Cerebellar cortex (tissue), 1 donor: ENCODE measurements around the gene MRPL21.

Experiments used
- DNase-seq: peaks from one replicate; pipeline ENCODE4 v3.0.0-alpha.2; 2015; ENCODE audit warnings: low spot score

The MRPL21 gene

DNA sequence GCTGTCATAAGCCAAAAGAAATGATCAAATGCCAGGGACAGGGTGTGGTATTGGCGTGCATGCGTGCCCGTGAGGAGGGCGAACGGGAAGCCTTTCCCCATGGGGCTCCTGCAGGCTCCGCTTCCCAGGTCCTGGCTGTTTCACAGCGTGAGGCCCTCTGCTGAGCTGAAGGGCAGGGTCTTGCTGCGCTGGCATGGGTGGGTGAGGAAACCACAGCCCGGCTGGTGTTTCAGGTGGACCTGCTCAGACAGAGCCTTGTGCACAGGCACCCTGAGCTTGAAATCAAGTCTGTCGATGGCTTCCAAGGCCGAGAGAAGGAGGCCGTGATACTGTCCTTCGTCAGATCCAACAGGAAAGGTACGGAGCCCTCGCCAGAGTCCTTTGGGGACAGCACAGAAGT lies 31.4 kb upstream of the MRPL21 start:
- DNase-seq: no peak

DNA sequence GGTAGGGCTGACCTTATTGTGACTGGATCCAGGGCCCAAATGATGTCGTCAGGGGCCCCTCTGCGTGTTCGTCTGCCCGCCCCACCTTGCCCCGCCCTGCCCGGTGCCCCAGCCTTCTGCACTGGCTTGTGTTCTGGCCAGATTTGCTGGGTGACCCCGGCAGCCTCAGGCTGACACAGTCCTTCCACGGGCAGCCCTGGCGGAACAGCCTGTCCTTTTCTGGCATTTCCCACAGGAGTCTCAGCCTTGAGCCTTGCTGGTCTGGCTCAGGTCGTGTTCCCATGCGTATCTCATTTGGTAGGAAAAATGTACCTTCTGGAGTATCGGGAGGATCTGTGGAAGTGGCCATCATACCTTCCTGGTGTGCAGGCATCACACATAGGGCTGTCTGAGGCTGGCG lies 31.0 kb upstream of the MRPL21 start:
- peak; percentile 51 for DNase-seq

DNA sequence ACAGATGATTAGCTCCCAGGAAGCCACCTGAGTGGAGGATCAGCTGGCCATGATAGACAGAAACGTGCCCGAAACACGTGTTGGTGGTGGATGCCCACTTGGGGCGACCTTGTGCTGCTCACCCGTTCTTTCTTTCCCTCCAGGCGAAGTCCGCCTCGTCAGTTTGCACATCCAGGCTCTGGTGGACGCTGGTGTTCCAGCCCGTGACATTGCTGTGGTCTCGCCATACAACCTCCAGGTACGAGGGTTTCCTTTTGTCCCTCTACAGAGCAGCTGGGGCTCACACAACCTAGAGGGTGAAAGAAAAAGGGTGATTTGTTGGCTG lies 30.7 kb upstream of the MRPL21 start:
- DNase-seq: no peak

DNA sequence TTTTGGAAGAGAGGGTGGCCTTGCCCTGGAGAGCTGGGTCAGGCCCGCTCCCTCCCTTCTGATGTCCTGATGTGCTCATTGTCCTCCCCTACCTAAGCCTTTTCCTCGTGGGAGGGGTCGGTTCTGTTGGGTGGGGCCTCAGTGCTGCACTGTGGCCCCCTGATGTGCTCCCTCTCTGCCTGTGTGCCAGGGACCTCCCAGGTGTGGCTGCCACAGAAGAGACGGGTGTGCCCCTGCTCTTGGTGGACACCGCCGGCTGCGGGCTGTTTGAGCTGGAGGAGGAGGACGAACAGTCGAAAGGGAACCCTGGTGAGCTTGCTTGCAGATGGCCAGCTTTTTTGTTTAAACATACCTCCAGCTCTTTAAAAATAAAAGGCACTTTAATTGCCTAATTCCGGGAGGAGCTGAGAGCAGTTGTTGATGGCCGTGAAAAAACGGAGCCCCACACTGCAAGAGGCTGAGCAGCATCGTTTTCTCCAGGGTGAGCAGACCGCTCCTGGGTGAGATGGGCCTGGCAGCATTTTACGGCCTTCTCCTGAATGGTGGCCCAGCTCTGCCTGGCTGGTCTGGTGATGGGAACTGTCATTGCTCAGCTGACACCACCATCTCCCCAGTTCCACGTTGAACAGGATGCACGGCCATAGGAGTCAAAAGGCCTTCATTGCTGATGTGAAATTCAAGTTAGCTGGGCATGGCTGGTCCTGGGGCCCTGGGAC lies 30.1 kb upstream of the MRPL21 start:
- no peak for DNase-seq

DNA sequence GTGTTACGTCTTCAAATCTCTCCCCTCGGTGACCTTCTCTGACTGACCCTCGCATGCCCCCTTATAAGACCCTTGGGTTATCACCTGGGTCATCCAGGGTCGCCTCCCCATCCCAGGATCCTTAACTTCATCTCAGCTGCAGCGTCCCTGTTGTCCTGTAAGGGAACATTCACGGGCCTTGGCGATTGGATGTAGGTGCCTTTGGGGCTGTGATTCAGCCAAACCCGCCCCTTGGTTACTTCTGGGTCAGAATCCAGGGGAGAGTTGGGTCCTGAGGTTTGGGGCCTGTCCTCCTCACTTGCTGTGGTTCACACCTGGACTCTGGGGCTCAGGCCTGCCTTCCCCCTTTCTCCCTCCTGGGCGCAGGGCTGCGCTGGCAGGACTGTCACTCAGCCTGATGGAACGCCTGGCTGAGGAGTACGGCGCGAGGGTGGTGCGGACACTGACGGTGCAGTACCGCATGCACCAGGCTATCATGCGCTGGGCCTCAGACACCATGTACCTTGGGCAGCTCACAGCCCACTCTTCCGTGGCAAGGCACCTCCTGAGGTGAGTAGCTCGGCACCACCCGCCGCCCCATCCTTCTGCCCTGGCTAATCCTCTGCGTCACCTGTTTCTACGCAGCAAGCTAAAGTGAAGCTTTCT lies 29.4 kb upstream of the MRPL21 start:
- no peak for DNase-seq

DNA sequence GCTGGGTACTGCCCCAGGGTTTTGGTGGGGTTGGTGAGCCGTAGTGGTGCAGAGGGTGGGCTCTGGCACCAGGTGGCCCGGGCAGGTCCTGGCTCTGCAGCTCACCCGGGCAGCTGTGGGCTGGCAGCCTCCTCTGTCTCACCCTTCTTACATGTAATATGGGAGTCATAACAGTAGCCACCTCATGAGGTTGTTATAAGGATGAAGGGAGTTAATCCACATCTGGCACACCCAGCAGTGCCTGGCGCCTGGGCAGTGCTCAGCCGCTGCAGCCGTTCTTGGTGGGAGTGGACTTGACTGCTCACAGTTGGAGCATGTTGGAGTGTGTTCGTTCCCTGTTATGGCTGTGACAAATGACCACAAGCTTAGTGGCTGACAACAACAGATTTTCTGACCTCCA lies 28.7 kb upstream of the MRPL21 start:
- DNase-seq: no peak

DNA sequence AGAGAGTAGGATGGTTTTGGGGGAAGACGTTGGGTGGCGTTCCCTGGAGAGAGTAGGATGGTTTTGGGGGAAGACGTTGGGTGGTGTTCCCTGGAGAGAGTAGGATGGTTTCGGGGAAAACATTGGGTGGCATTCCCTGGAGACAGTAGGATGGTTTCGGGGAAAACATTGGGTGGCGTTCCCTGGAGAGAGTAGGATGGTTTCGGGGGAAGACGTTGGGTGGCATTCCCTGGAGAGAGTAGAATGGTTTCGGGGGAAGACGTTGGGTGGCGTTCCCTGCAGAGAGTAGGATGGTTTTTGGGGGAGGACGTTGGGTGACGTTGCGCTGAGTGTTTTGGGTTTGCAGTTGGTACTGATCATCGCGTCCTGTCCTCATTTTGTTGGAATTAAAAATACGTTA lies 28.3 kb upstream of the MRPL21 start:
- DNase-seq: no peak

DNA sequence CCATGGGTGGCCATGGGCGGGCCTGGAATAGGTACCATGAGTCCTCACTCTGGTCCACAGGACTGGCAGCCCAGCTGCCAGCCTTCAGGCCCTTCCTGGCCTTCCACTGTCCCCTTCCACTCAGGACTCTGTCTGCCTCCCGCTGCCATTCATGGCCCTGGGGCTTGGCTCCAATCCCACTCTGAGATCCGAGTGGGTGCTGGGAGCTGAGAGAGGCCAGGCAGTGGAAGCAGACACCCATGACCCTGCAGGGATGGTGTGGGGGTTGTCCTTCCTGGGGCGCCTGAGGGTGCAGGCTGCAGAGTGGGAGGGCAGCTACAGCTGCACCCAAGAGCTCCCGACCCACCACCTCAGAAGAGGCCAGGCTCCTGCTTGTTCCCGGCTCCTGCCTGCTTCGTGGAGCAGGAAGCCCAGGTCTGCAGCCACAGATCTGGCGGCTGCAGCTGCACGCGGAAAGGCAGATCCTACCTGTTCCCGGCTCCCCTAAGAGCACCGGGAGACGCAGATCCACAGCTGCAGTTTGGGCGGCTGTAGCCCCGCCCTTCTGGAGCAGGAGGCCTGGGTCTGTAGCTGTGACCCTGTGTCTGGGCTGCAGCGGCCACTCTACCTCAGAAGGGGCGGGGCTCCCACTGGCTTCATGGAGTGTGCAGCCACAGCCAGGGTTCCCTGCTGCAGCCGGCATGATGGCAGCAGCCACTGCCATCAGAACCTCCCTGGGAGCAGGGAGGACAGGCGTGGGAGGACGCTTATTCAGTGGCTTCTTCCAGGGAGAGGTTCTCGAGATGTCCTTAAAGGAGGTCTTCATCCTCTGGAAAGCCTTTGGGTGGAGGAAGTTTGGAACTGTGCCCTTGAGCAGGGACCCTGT lies 27.6 kb upstream of the MRPL21 start:
- DNase-seq: no peak

DNA sequence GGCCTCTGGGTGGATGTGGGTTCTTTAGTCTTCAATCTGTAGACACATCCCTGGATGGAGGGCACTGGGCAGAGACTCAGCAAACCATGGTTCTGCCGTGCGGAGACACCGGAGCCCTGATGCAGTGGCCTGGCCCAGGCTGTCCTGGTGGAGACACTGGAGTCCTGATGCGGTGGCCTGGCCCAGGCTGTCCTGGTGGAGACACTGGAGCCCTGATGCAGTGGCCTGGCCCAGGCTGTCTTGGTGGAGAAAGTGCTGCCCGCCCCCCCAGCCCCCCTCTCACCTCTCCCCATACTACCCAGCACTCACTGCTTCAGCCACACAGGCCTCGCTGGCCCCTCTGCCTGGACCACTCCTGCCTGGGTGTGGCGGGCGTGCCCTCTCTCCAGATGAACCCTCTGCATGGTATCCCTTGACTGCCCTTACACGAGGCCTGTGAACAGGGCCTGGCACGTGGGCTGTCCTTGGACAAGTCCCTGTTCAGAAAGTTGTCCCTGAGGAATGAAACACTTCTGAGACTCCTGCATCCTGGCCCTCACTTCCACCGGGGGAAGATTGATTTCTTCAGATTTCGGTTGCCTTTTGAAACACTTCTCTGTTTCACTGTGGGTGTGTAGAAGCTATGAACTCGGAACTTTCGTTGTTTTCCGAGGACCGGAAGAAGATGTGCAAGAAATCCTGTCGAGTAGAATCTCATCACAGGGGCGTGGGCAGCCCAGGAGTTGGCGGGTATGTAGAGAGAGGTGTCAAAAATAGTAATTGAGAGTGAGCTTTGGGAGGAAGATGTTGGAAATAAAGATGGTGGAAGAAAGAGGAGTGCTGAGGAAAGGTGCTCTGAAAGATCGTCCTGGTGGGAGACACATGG lies 26.3 kb upstream of the MRPL21 start:
- DNase-seq: no peak

DNA sequence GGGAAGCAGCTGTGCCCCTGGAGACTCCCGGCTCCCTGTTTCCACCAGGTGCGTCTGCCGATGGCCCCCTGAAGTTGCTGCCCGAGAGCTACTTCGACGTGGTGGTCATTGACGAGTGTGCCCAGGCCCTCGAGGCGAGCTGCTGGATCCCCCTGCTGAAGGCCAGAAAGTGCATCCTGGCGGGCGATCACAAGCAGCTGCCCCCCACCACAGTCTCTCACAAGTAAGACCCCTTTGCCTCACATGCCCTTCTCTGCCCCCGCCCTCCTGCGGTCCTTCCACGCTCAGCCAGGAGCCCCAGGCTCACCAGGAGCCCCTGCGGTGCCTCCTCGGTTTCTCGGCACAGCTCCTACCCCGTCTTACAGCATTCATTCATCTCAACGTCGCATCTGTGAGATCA lies 25.5 kb upstream of the MRPL21 start:
- DNase-seq: no peak

DNA sequence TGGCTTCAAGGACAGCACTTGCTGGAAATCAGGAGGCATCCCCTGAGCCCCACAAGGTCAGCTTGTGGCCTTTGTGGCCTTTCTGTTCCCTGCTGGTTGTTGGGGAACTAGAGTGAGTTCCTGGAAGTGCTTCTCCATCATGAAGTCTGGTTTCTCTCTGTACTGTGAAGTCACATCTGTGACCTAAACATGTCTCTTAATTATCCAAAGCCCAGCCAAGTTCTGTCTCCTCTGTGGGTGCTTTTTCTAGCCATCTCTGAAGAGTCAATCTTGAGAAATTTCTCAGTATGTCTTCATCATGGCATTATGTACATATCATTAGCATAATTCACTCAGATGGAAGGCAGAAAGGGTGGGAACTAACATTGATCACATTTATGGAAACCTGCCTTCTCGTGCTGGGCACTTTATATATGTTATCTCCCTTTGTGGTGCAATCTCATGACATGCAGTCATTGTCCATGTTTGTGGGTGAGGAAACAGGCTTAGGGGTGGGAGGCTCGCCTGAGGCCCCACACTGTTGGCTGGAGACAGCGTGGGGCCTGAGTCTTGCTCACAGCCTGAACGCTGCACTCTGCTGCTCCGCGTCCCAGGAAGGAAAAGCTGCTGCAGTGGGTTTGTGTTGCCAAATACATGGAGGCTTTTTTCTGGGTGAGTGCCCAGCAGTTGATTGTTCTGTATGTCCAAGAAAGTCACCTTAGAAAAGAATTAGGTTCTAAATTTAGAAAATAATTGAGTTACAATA lies 24.7 kb upstream of the MRPL21 start:
- DNase-seq: no peak

DNA sequence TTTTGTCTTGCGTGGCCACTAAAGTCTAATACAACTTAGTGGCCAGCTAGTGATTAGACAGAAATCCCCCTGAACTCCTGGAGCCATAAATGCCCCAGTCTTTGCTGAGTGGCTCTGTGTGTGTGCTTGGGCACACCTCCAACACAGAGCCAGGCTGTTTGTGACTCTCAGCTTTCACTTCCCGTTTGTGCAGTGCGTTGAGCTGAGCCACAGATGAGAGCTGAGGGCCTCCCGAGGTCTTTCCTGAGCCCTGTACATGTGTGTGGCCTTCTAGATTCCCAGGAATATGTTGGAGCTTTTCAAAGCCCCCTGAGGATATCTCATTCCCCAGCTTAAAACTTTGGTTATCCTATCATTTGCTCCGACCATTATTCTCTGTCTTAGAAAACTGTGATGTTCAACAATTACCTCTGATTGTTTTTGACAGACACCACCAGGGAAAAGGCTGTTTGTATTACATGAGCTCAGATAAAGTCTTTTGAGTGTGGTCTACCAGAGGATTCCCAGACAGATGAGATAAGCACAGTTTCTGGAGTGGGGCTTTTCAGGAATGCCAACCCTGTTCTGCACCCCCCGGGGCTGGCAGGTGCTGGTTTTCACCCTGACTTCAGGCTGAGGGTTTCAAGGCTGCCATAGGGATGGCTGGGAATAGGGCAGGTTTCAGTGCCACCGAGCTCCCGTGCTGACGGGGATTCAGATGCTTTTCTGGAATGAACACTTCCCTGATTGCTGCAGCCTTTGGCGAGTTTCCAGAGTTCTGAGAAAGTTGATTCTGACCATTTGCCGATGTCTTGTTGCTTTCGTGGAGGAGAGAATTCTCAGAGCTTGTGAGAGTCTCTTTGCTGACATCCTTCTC lies 23.9 kb upstream of the MRPL21 start:
- peak; percentile 57 for DNase-seq

DNA sequence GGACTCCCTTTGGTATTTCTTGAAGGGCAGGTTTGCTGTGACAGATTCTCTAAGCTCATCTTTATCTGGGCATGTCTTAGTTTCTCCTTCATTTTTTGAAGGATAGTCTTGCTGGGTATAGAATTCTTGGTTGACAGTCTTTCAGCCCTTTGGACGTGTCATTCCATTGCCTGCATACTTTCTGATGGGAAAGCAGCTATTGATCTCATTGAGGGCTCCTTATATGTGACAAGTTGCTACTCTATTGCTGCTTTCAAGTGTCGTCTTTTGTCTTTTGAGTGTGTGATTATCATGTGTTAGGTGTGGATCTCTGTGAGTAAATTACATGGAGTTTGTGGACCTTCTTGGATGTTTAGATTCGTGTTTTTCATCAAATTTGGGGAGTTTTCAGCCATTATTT lies 22.0 kb upstream of the MRPL21 start:
- no peak for DNase-seq

DNA sequence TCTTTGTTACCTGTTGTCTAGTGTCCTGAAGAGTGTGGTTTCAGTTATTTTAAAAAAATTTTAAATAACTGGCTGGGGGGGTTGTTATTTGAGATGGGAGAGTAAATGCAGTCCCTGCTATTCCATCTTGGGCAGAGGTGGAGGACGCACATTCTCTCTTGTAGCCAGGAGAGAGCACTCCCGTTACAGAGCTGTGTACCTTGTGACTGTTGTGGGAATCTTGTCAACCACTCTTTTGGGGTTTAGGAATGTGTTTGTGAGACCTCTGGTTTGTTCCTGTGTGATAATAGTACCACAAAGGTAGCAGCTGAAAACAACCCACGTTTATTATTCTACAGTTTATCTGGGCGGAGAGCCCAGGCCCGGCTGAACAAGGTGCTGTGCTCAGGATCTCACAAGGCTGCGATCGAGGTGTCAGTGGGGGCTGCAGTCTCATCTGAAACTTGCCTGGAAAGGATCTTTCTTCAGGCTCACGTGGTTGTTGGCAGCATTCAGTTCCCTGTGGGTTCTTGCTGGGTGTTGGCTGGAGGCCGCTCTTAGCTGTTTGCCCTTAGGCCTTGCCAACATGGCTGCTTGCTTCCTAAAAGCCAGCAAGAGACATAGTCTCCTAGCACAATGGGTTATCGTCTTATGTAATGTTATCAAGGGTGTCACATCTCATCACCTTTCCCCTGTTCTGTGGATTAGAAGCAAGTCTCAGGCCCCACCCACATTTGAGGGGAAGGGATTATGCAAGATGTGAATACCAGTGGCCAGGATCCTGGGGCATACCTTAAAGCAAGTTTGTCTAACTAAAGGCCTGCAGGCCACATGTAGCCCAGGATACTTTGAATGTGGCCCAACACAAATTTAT lies 20.7 kb upstream of the MRPL21 start:
- peak; percentile 68 for DNase-seq

DNA sequence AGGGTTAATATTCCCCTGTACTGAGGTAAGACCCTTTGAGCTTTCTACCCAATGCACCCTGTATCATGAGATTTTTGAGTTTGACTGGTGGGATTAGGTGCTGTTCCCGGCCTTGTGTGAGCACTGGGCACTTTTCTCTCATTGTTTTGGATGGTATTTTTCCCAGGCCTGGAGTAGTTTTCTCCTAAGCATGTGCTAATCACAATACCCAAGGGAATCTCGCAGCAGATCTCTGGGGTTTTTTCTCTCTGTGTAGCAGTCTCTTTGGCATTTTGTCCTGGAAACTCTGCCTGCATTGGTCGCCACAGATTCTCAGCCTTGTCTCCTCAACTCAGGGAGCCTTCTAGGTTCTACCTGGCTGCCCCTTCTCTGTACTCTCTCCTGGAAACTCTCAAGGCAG lies 20.0 kb upstream of the MRPL21 start:
- DNase-seq: no peak

DNA sequence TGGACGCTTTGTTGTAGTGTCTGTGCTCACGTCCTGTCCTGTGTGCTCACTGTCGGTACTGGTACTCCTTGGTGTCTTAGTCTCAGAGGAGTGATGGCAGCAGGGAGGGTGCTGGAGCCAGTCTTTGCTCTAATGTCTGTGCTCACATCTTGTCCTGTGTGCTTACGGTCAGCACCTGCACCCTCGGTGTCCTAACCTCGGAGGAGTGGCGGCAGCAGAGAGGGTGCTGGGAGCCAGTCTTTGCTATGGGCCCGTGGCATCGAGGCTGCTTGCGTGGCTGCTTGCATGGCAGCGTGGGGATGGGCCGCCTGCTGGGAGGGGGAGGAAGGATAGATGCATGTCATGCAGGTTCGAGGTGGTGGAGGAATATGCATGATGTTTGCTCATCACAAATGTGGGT lies 12.8 kb upstream of the MRPL21 start:
- no peak for DNase-seq

DNA sequence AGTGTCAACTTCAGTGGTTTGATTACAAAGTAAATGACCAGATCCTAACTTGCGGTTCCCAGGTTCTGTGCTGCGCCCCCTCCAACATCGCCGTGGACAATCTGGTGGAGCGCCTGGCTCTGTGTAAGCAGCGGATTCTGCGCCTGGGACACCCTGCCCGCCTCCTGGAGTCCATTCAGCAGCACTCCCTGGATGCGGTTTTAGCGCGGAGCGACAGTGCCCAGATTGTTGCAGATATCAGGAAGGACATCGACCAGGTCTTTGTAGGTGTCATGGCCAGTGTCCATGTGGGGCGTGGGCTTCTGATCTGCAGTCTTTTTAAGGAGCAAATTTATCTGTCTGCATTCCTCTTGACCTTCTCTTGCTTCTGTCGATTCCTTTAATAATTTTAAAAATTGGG lies 11.1 kb upstream of the MRPL21 start:
- no peak for DNase-seq

DNA sequence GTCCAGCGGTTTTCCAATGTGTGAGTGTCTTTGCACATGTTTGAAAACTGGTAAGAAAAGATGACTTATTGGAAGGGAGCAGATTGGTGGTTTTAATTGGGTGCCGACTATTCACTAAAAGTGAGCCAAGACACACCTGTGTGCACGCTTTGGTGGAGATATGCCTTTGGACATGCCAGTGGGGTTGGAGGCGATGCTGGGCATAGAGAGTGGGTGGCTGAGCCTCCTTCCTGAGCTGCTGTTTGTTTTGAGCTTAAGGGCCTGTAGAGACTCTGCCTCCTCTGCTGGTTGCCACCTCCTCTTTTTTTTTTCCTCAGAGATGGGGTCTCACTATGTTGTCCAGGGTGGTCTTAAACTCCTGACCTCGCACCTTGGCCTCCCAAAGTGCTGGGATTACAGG lies 9.6 kb upstream of the MRPL21 start:
- no peak for DNase-seq

DNA sequence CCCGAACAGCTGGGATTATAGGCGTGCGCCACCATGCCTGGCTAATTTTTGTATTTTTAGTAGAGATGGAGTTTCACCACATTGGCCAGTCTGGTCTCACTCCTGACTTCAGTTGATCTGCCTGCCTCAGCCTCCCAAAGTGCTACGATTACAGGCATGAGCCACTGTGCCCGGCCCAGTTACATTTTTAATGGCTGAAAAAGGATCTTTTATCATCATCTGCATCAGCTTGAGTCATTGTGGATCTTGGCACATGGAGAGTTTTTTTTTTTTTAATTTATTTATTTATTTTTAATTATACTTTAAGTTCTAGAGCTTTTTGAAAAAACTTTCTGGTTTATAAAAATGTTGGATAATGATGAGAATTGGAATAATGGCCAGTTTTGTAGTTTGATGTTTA lies 8.6 kb upstream of the MRPL21 start:
- DNase-seq: no peak

DNA sequence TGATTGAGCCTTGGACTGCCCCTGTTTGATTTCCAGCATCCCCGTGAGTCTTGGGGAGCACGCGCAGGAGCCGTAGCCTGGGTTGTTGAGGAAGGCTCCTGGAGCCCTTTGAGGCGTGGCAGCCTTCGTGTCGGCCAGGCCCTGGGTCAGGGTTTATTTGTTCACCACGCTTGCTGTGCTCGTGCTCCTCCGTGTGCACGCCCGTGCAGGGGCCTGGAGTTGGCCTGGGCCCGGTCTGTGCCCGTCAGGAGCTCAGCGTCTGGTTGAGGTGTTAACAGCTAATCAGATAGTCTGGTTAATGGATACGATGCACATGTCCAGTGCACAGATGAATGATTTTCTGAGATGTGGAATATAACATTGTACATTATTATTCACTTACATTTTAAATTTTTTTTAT lies 8.1 kb upstream of the MRPL21 start:
- no peak for DNase-seq
